Left ventricle myocardium inferior (tissue), 1 donor: ENCODE measurements around the gene ANKS1B. TPM values are rescaled to one million over a fixed set of nuclear protein-coding genes. Genes with fewer than 3 reads are reported as not detected.

Source experiments
- DNase-seq: peaks from one replicate; pipeline ENCODE4 v3.0.0-alpha.2; 2020
- H3K27ac ChIP-seq: fragments of 200-600 bp; replicated peaks from 2 replicates; pipeline ENCODE4 v1.8.0; 2021
- H3K27me3 ChIP-seq: fragments of 200-600 bp; 2 replicates; pipeline ENCODE4 v1.8.0; 2021; ENCODE audit warnings: low read depth
- H3K36me3 ChIP-seq: fragments of 200-600 bp; 2 replicates; pipeline ENCODE4 v1.8.0; 2021
- H3K4me1 ChIP-seq: fragments of 200-600 bp; 2 replicates; pipeline ENCODE4 v1.8.0; 2021
- H3K4me3 ChIP-seq: fragments of 200-600 bp; 2 replicates; pipeline ENCODE4 v1.8.0; 2021; ENCODE audit warnings: mild to moderate bottlenecking, moderate library complexity
- H3K9me3 ChIP-seq: fragments of 200-600 bp; replicated peaks from 2 replicates; pipeline ENCODE4 v1.8.0; 2021
- intact Hi-C: fragments of 100-400 bp; cut with micrococcal nuclease; formaldehyde crosslinking; loops from one replicate; pipeline ENCODE4 v1.11.0; 2022
- total RNA-seq: library from RNA; stranded (reverse); fragmentation: NEBNext Ultra II Directional; extraction: Animal tissue kit (Norgen Biotek cat#: 25700); gene quantifications from one replicate; pipeline ENCODE4 v1.2.1, GENCODE V29; 2021
- TF ChIP-seq, protein P1 (sequence below): fragments of 200-600 bp; IDR thresholded peaks from 2 replicates; pipeline ENCODE4 v1.8.0; 2021; ENCODE audit warnings: antibody characterized with exemption, mild to moderate bottlenecking, borderline replicate concordance
- donor health status: DM: no; HTN: yes; CAD: no; lungs with severe emphysema.

ANKS1B gene
- total RNA-seq, 1 donor from 2014 or later, result 1.6 TPM

- TF ChIP-seq, protein P1, sequence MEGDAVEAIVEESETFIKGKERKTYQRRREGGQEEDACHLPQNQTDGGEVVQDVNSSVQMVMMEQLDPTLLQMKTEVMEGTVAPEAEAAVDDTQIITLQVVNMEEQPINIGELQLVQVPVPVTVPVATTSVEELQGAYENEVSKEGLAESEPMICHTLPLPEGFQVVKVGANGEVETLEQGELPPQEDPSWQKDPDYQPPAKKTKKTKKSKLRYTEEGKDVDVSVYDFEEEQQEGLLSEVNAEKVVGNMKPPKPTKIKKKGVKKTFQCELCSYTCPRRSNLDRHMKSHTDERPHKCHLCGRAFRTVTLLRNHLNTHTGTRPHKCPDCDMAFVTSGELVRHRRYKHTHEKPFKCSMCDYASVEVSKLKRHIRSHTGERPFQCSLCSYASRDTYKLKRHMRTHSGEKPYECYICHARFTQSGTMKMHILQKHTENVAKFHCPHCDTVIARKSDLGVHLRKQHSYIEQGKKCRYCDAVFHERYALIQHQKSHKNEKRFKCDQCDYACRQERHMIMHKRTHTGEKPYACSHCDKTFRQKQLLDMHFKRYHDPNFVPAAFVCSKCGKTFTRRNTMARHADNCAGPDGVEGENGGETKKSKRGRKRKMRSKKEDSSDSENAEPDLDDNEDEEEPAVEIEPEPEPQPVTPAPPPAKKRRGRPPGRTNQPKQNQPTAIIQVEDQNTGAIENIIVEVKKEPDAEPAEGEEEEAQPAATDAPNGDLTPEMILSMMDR, result no peak
- no peaks in the 10 kb centered on the region for H3K9me3 ChIP-seq
- peaks cover 38% of the 10 kb centered on the region for H3K27me3 ChIP-seq
- intact Hi-C loops, result no loop called here
- no peaks in the 10 kb centered on the region for H3K36me3 ChIP-seq
- peak overlapping the region; percentile 63 for H3K4me3 ChIP-seq
- no peak overlapping the region for H3K27ac ChIP-seq
- H3K4me1 ChIP-seq, result peaks cover 10% of the 10 kb centered on the region
- no peak for DNase-seq
Observed at GRCh38 chr12:98745578-98746391, 1239.0 kb downstream of the ANKS1B start.

- H3K36me3 ChIP-seq, result no peaks in the 10 kb centered on the region
- intact Hi-C loops, result no loop called here
- H3K27ac ChIP-seq, result no peak overlapping the region
- DNase-seq, result no peak
- peaks cover 37% of the 10 kb centered on the region for H3K27me3 ChIP-seq
- no peaks in the 10 kb centered on the region for H3K9me3 ChIP-seq
- H3K4me1 ChIP-seq, result peaks cover 10% of the 10 kb centered on the region
- H3K4me3 ChIP-seq, result no peak overlapping the region
- TF ChIP-seq, protein P1, result no peak
Observed at GRCh38 chr12:98744680-98745079, 1240.1 kb downstream of the ANKS1B start.

GRCh38 chr12:98743362-98743953 is 1241.3 kb downstream of the ANKS1B start:
- Histone ChIP-seq H3K9me3 (no peaks in the 10 kb centered on the region), H3K36me3 (no peaks in the 10 kb centered on the region), H3K27ac (no peak overlapping the region), H3K27me3 (peaks cover 35% of the 10 kb centered on the region), H3K4me3 (no peak overlapping the region), H3K4me1 (peaks cover 10% of the 10 kb centered on the region)
- TF ChIP-seq, protein P1, result peak; percentile 21
- DNase-seq, result no peak
- intact Hi-C loops, result no loop called here

- intact Hi-C loops, result no loop called here
- TF ChIP-seq, protein P1, result no peak
- H3K27me3 ChIP-seq, result peaks cover 31% of the 10 kb centered on the region
Observed at GRCh38 chr12:98741556-98742265, 1243.0 kb downstream of the ANKS1B start.

GRCh38 chr12:98741196-98741555 is 1243.6 kb downstream of the ANKS1B start:
- intact Hi-C loops, result no loop called here
- Histone ChIP-seq H3K4me3 (no peak overlapping the region), H3K27me3 (peaks cover 26% of the 10 kb centered on the region), H3K36me3 (no peaks in the 10 kb centered on the region), H3K27ac (no peak overlapping the region), H3K9me3 (no peaks in the 10 kb centered on the region), H3K4me1 (peaks cover 10% of the 10 kb centered on the region)
- TF ChIP-seq, protein P1, result no peak
- no peak for DNase-seq

More at GRCh38 chr12:98741556-98742265, 1243.0 kb downstream of the ANKS1B start:
- Histone ChIP-seq H3K27ac (no peak overlapping the region), H3K9me3 (no peaks in the 10 kb centered on the region), H3K36me3 (no peaks in the 10 kb centered on the region), H3K4me3 (no peak overlapping the region), H3K4me1 (peaks cover 10% of the 10 kb centered on the region)
- DNase-seq, result no peak
